Measurements from ENCODE around the gene SLC17A7. TPM values are rescaled to one million over a fixed set of nuclear protein-coding genes. Genes with fewer than 3 reads are reported as not detected.

SLC17A7 gene
- total and polyA plus RNA-seq, 2 of the 13 experiments (the other 11 are each of a cell fraction or from before 2014, with no cell fraction given), result 0.32 TPM; not detected in 1

GRCh38 chr19:49422407-49423070 lies 18.8 kb downstream of the SLC17A7 start:
- DNase-seq (ENCODE audit: low spot score), result no peak
- FAIRE-seq, result no peak
- Histone ChIP-seq H3K4me1 (ENCODE audit: insufficient read depth, low read length) (0 out of 2 replicates have a peak, but pooled peaks cover 6% of the 10 kb centered on the region), H4K20me1 (ENCODE audit: insufficient read depth, low read length) (no peaks in the 10 kb centered on the region), H2AFZ (ENCODE audit: low read length) (no peak overlapping the region), H3K27me3 (ENCODE audit: control insufficient read depth in 1 of 2, insufficient read depth in 2 of 2, low read length in 2 of 2) (peaks cover 16 to 87% of the 10 kb centered on the region in 2 experiments), H3K4me2 (ENCODE audit: low read depth, low read length) (0 out of 2 replicates have a peak overlapping the region, but pooled peaks have one; percentile 2), H3K27ac (ENCODE audit: extremely low read length, insufficient read depth, low read length) (no peak overlapping the region), H3K79me2 (ENCODE audit: insufficient read depth, low read length) (no peaks in the 10 kb centered on the region), H3K36me3 (replicated peaks in 1 of 2; ENCODE audit: control insufficient read depth in 1 of 2, insufficient read depth in 2 of 2, low read length in 2 of 2) (no peaks in the 10 kb centered on the region), H3K9me3 (ENCODE audit: low read length) (no peaks in the 10 kb centered on the region), H3K4me3 (replicated peaks in 1 of 3; ENCODE audit: insufficient read depth in 1 of 3, low read depth in 2 of 3, low read length in 3 of 3) (peak overlapping the region in 1 of 3 experiments; percentile 26; a peak in 1 of 6 replicates), H3K9ac (ENCODE audit: insufficient read depth, low read depth, low read length) (no peak overlapping the region)
- in situ Hi-C loops (cut with HindIII; ENCODE audit: extremely low pct_ligation_motif_present, low pct_unique_long_range_greater_than_20kb) (no loop called here), intact Hi-C loops (cut with micrococcal nuclease; ENCODE audit: unreplicated experiment) (no loop called here)
- BruUV-seq (replicated peaks), result no TSS peak
- WGBS (ENCODE audit: low lambda C conversion rate), result 16% methylated on average over 24 of the region's 58 CpGs
- peak; percentile 43 for ATAC-seq
- CTCF ChIA-PET (ENCODE audit: low intra/inter-chr PET ratio, low total read pairs), result no interaction called here
- POLR2A ChIA-PET, result no interaction called here
- TF ChIP-seq ZFAT (CRISPR knock-in tag; conservative IDR thresholded peaks at IDR 0.05) (no peak), ZNF253 (CRISPR knock-in tag; IDR thresholded peaks at IDR 0.05; ENCODE audit: borderline replicate concordance) (no peak), FOXA3 (CRISPR knock-in tag; IDR thresholded peaks at IDR 0.05) (no peak), RARG (CRISPR knock-in tag; IDR thresholded peaks at IDR 0.05; ENCODE audit: low read depth) (no peak), ZNF687 (CRISPR knock-in tag; IDR thresholded peaks at IDR 0.05) (peak; percentile 18; the same call in 1 of the 2 replicates), ZFYVE20 (CRISPR knock-in tag; IDR thresholded peaks at IDR 0.05; ENCODE audit: borderline replicate concordance, low read depth) (no peak), PRDM4 (CRISPR knock-in tag; IDR thresholded peaks at IDR 0.05; ENCODE audit: borderline replicate concordance) (no peak), FOXK2 (IDR thresholded peaks at IDR 0.05) (no peak), EZH2 (conservative IDR thresholded peaks at IDR 0.05; ENCODE audit: low read depth, low read length) (peak; percentile 53; the same call in 1 of the 2 replicates), TRIM22 (IDR thresholded peaks at IDR 0.05) (no peak), KDM5A (IDR thresholded peaks at IDR 0.05; ENCODE audit: borderline replicate concordance, low read length) (no peak), ZNF619 (CRISPR knock-in tag; IDR thresholded peaks at IDR 0.05) (no peak), RBFOX2 (IDR thresholded peaks at IDR 0.05; ENCODE audit: low read depth, low read length) (no peak), ZNF160 (CRISPR knock-in tag; IDR thresholded peaks at IDR 0.05) (no peak), CTCF (CRISPR knock-in tag; IDR thresholded peaks at IDR 0.05) (peak; percentile 41)
